WTC11 (cell line): ENCODE results near the gene GIMAP2.

Experiments
- E2F1 ChIP-seq: sonication (generic); formaldehyde crosslinking; IDR thresholded peaks from 2 replicates; pipeline ENCODE4 v1.8.0; 2022; ENCODE audit warnings: mild to moderate bottlenecking, missing genetic modification reagents
- FOXK1 ChIP-seq: sonication (generic); formaldehyde crosslinking; IDR thresholded peaks from 2 replicates; pipeline ENCODE4 v1.8.0; 2022; ENCODE audit warnings: mild to moderate bottlenecking, moderate library complexity, missing genetic modification reagents
- GABPB1 ChIP-seq: sonication (generic); formaldehyde crosslinking; IDR thresholded peaks from 2 replicates; pipeline ENCODE4 v1.8.1; 2023; ENCODE audit warnings: mild to moderate bottlenecking, missing genetic modification reagents
- JUN ChIP-seq: sonication (generic); formaldehyde crosslinking; IDR thresholded peaks from 2 replicates; pipeline ENCODE4 v1.8.0; 2023; ENCODE audit warnings: mild to moderate bottlenecking, missing genetic modification reagents
- NR3C1 ChIP-seq: sonication (generic); formaldehyde crosslinking; conservative IDR thresholded peaks from 2 replicates; pipeline ENCODE4 v1.8.1; 2023; ENCODE audit warnings: low read depth, mild to moderate bottlenecking, missing genetic modification reagents
- STAT6 ChIP-seq: sonication (generic); formaldehyde crosslinking; conservative IDR thresholded peaks from 2 replicates; pipeline ENCODE4 v1.8.1; 2023; ENCODE audit warnings: mild to moderate bottlenecking, low read depth, missing genetic modification reagents, moderate library complexity
- TP53 ChIP-seq: sonication (generic); formaldehyde crosslinking; IDR thresholded peaks from 2 replicates; pipeline ENCODE4 v1.8.1; 2023; ENCODE audit warnings: mild to moderate bottlenecking, missing genetic modification reagents
- ZNF671 ChIP-seq: fragments of 250-450 bp; sonication (Bioruptor Pico); IDR thresholded peaks from 2 replicates; pipeline ENCODE4 v1.8.0; 2021; ENCODE audit warnings: mild to moderate bottlenecking
- TF ChIP-seq, protein P1 (sequence below): fragments of 200-600 bp; IDR thresholded peaks from 2 replicates; pipeline ENCODE4 v1.8.0; 2022; ENCODE audit warnings: antibody characterized with exemption
- TF ChIP-seq, protein P2 (sequence below): sonication (generic); formaldehyde crosslinking; IDR thresholded peaks from 2 replicates; pipeline ENCODE4 v1.8.1; 2022; ENCODE audit warnings: low read depth, mild to moderate bottlenecking, moderate library complexity, missing genetic modification reagents, borderline replicate concordance

DNA sequence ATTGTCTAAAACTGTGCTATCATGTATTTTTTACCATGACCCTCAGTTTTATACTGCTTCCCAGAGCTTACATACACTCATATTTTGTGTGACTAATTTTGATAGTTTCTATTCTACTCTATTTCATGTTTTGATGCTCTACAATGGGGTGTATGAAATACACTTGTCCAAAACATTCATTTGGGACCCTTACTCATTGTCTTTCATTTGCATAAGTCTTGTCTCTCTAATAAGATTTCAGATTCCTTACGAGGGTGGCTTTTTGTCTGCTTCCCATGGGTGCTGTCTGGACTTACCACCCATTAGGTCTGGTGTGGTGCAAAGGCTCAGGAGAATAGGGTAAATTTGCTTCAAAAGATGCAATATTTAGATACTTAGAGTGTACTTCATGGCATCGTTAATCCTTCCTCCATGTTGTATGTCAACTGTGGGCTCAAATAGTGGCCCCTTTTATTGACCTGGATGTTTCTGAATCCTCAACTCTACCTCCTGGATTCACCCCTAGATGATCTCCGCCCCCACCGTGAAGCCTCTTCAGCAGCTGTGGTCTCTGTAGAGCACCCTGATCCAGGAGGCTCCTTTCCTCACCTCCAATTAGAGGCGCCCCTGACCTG lies 48.1 kb downstream of the GIMAP2 start:
- TF ChIP-seq, protein P1, sequence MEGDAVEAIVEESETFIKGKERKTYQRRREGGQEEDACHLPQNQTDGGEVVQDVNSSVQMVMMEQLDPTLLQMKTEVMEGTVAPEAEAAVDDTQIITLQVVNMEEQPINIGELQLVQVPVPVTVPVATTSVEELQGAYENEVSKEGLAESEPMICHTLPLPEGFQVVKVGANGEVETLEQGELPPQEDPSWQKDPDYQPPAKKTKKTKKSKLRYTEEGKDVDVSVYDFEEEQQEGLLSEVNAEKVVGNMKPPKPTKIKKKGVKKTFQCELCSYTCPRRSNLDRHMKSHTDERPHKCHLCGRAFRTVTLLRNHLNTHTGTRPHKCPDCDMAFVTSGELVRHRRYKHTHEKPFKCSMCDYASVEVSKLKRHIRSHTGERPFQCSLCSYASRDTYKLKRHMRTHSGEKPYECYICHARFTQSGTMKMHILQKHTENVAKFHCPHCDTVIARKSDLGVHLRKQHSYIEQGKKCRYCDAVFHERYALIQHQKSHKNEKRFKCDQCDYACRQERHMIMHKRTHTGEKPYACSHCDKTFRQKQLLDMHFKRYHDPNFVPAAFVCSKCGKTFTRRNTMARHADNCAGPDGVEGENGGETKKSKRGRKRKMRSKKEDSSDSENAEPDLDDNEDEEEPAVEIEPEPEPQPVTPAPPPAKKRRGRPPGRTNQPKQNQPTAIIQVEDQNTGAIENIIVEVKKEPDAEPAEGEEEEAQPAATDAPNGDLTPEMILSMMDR, result no peak
- TF ChIP-seq JUN (CRISPR knock-in tag) (no peak), TP53 (no peak), STAT6 (CRISPR knock-in tag) (no peak), GABPB1 (CRISPR knock-in tag) (no peak), NR3C1 (CRISPR knock-in tag) (no peak), ZNF671 (no peak), E2F1 (CRISPR knock-in tag) (no peak), FOXK1 (CRISPR knock-in tag) (no peak)
- TF ChIP-seq, protein P2, sequence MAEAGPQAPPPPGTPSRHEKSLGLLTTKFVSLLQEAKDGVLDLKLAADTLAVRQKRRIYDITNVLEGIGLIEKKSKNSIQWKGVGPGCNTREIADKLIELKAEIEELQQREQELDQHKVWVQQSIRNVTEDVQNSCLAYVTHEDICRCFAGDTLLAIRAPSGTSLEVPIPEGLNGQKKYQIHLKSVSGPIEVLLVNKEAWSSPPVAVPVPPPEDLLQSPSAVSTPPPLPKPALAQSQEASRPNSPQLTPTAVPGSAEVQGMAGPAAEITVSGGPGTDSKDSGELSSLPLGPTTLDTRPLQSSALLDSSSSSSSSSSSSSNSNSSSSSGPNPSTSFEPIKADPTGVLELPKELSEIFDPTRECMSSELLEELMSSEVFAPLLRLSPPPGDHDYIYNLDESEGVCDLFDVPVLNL (CRISPR knock-in tag), result no peak
